HG03432 (cell line): ENCODE results near the gene TOMM5.

Experiments used
- ATAC-seq: cut with Tn5 transposase; IDR thresholded peaks from one replicate; pipeline ENCODE4 v1.9.1; 2021; ENCODE audit warnings: mild to moderate bottlenecking, moderate library complexity; ENCODE audit not compliant: unreplicated experiment

TOMM5 gene

DNA sequence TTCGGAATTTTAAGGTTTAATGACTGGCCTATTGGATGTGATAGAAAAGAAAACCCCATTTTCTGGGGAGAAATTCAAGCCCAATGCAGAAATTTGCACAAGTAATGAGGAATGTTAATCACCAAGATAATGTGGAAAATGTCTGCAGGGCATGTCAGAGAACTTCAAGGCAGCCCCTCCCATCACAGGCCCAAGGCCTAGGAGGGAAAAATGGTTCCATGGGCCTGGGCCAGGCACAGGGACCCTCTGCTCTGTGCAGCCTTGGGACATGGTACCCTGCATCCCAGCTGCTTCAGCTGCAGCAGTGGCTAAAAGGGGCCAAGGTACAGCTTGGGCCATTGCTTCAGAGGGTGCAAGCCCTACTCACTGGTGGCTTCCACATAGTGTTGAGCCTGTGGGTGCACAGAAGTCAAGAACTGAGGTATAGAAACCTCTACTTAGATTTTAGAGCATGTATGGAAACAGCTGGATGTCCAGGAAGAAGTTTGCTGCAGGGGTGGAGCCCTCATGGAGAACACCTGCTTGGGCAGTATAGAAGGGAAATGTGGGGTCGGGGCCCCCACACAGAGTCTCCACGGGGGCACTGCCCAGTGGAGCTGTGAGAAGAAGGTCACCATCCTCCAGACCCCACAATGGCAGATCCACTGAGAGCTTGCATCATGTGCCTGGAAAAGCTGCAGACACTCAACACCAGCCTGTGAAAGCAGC is 28.4 kb downstream of the TOMM5 start:
- no peak for ATAC-seq

- ATAC-seq = no peak
Measured at GRCh38 chr9:37562826-37563225, 29.6 kb downstream of the TOMM5 start.

GRCh38 chr9:37561682-37562081 is 30.7 kb downstream of the TOMM5 start:
- ATAC-seq = no peak

DNA sequence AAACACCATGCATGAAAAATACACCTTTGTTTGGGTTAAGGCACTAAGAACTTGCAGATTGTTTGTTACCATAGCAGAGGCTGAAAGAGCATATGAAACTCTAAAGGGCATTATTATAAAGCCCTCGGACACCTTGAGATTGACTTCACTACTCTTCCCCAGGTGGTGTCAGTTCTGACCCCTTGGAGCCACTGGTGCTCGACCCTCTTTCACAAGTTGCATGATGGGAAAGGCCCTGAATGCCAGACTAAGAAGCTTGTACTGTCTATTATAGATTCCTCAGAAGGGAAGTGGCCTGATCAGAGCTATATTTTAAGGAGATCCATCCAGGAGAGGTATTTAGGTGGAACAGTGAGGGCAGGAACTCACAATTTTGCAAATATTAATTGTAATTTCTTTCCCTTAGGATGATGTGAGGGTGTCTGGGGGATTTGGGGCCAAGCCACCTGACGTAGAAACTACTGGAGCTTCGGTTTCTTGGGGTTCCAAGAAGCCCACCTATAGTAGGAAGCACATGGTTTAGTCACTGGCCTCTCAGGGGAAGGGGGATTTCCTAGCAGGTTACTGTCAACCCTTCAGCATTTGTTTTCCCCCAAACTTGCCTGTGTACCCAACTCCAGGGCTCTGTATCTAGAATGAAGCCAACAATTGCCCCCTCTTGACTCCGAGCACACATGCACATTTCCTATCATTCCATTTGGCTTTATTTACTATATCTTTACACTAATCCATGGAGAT is 32.4 kb downstream of the TOMM5 start:
- ATAC-seq = no peak

DNA sequence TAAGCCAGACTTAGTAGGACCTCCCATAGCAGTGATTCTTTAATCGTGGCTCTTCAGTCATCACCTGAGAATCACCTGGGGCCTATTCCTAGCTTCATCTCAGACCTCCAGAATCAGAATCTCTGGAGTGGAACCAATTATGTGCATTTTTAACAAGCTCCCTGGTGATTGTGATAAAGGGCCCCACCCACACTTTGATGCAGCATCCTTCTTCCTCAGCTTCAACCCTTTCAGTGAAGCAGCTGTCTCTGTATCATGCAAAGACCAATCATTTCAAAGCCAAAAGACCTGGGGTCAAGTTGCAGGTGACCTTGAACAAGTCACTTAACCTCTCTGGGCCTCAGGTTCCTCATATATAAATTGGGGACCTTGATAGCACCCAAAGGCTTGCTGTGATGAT is 33.3 kb downstream of the TOMM5 start:
- ATAC-seq = no peak

DNA sequence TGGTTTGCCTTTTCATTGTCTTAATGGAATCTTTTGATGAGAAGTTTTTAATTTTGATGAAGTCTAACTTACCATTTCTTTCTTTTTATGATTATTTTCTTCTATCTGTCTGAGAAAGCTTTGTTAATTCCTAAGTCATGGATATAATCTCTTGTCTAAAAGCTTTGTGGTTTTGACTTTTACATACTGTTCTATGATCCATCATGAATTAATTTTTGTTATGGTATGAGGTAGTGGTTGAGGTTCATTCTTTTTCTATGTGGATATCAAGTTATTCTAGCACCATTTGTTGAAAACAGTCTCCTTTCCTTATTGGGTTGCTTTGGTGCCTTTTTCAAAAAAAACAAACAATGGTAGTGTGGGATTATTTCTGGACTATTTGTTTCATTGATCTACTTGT is 36.6 kb downstream of the TOMM5 start:
- no peak for ATAC-seq

- no peak for ATAC-seq
Measured at GRCh38 chr9:37554318-37554717, 38.1 kb downstream of the TOMM5 start.

DNA sequence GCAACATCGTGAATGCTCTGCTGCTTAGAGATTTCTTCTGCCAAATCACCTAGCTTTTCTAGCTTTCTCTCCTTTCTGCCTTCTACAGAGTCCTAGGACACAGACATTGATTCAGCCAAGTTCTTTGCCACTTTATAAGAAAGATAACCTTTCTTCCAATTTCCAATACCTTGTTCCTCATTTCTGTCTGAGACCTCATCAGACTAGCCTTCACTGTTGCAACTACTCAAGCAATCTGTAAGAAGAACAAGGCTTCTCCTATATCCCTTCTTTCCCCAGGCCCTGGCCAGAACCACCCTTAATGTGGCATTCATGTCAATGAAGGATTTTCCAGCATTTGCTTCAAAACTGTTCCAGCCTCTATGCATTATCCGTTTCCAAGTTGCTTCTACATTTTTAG is 40.5 kb downstream of the TOMM5 start:
- ATAC-seq = no peak

DNA sequence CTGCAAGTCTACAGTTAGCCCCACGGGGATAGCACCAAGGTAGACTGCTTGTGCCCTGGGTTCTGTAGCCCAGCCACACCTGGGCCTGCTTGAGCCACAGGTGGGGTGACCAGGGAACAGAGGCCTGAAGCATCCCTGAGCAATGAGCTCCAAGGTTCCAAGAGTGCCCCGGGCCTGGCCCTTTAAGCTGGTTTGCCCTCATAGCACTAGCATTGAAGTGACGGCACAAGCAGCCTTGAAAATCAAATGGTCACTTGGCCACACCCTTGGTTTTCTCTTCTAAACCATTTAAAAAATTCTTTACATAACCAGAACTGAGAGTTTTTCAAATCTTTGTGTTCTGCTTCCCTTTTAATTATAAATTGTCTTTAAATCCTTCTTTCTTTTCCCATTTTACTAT is 40.9 kb downstream of the TOMM5 start:
- ATAC-seq = no peak

GRCh38 chr9:37550781-37551180 is 41.6 kb downstream of the TOMM5 start:
- ATAC-seq = no peak

GRCh38 chr9:37549527-37549926 is 42.9 kb downstream of the TOMM5 start:
- no peak for ATAC-seq

- no peak for ATAC-seq
Measured at GRCh38 chr9:37547328-37547878, 45.0 kb downstream of the TOMM5 start.

GRCh38 chr9:37543468-37543867 is 48.9 kb downstream of the TOMM5 start:
- no peak for ATAC-seq

DNA sequence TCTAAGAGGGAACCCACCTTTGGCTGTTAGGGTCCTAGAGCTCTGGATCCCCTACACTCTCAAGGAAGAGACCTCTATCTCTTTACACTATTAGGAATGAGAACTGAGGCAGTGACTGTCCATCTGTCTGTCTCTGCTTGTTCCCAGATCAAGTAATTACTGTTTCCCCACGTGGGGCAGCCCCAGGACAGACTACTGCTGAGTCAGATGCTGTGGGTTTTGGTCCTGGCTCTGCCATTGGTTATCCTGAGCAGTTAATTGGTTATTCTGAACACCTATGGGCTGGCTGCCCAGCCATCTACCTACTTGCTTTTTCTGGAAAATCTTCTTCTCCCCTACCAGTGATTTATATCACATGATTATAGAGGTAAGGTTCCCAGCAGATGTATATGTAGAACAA is 49.5 kb downstream of the TOMM5 start:
- no peak for ATAC-seq

DNA sequence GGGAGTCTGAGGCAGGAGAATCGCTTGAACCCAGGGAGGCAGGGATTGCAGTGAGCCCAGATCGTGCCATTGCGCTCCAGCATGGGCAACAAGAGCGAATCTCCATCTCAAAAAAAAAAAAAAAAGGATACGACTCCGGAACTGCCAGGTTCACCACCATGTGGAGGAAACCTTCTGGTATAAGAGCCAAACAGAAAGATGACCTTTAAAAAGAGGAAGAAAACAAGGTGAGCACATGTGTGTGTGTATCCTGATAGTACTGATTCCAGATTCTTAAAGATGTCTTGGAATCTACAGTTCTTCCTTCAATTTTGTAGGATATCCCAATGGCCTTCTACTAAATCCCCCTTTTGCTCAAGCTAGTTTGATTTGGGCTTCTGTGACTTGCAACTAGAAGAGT is 49.9 kb downstream of the TOMM5 start:
- ATAC-seq = no peak

DNA sequence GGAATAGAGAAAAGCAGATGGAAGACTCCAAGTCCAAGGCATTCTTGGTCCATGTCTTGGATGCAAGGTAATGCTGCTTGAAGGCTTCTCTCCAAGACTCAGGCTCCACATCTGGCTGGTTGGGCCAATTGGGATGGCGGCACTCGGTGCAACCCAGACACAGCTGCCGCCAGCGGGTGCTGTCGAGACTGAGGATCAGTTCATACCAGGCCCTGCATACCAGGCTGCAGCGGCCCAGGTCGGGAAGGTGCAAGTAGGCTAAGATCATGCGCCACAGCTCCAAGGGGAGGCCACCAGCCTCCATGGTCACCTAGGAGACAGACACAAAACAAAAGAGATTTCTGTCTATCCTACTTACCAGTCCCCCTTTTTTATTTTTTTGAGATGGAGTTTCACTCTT is 50.9 kb downstream of the TOMM5 start:
- ATAC-seq = no peak

DNA sequence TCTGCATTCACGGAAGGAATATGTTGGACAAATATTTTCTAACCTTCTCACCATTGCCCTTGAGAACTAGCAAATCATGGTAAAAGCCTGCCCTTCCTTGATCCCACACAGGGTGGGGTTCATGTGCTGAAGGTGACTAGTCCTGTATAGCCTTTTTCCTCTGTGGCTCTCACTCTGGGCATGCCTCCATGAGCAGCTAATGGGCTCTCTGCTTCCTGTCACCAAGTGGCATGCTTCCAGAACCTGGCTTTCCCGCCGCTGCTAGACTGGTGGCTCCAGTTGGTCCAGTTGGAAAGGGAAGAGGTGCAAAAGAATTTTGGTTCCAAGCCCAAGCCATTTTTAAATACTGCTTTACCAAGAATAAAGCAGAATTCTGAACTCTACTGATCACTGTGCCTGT is 51.8 kb downstream of the TOMM5 start:
- no peak for ATAC-seq

GRCh38 chr9:37539634-37540033 is 52.8 kb downstream of the TOMM5 start:
- ATAC-seq = no peak
